PC-9 (cell line): ENCODE measurements around the gene RBM38. TPM values are rescaled to one million over a fixed set of nuclear protein-coding genes. Genes with fewer than 3 reads are reported as not detected.

Source experiments
- BruUV-seq: library from RNA; stranded (reverse); fragments of 400-500 nt; replicated peaks from 2 replicates; lab custom pipeline; 2021; lab: Mats Ljungman, UMichigan
- CTCF ChIA-PET: fragments of 300-600 bp; sonication (Branson Sonifier 250); formaldehyde crosslinking; loops from one replicate; lab custom pipeline; 2022; ENCODE audit warnings: antibody characterized with exemption; lab: Charles Lee
- POLR2A ChIA-PET: fragments of 300-600 bp; sonication (Branson Sonifier 250); formaldehyde crosslinking; loops from one replicate; lab custom pipeline; 2022; ENCODE audit warnings: antibody characterized with exemption; ENCODE audit not compliant: unreplicated experiment; lab: Charles Lee
- DNase-seq, 2 experiments: peaks; one replicate each; pipeline versions ENCODE4 v3.0.0 to v3.0.0-alpha.2; 2015 to 2022; ENCODE audit warnings: mixed read lengths in 1 of 2
- H2AFZ ChIP-seq: fragments of 200-600 bp; sonication (generic); 2 replicates; pipeline ENCODE4 v1.8.1; 2017; ENCODE audit warnings: antibody characterized with exemption
- H3F3A ChIP-seq: fragments of 200-600 bp; sonication (generic); 2 replicates; pipeline ENCODE4 v1.8.1; 2017; ENCODE audit warnings: antibody characterized with exemption, mild to moderate bottlenecking, low read depth; ENCODE audit not compliant: insufficient read depth
- H3K27ac ChIP-seq: fragments of 200-600 bp; sonication (generic); 2 replicates; pipeline ENCODE4 v1.6.1; 2016; ENCODE audit warnings: mixed run types
- H3K27me3 ChIP-seq: fragments of 200-600 bp; sonication (generic); 2 replicates; pipeline ENCODE4 v1.6.1; 2016; ENCODE audit warnings: low read depth, mixed run types; ENCODE audit not compliant: insufficient read depth
- H3K36me3 ChIP-seq: fragments of 200-600 bp; sonication (generic); 2 replicates; pipeline ENCODE4 v1.6.1; 2016; ENCODE audit warnings: low read depth, mixed run types
- H3K4me1 ChIP-seq: fragments of 200-600 bp; sonication (generic); replicated peaks from 2 replicates; pipeline ENCODE4 v1.6.1; 2016; ENCODE audit warnings: mixed run types; ENCODE audit not compliant: insufficient read depth
- H3K4me2 ChIP-seq: fragments of 200-600 bp; sonication (generic); 2 replicates; pipeline ENCODE4 v1.6.1; 2017; ENCODE audit warnings: mixed run types
- H3K4me3 ChIP-seq: fragments of 200-600 bp; sonication (generic); 2 replicates; pipeline ENCODE4 v1.6.1; 2016; ENCODE audit warnings: mixed run types
- H3K79me2 ChIP-seq: fragments of 200-600 bp; sonication (generic); 2 replicates; pipeline ENCODE4 v1.6.1; 2017; ENCODE audit warnings: low read depth, mixed run types
- H3K9me2 ChIP-seq: fragments of 200-600 bp; sonication (generic); 2 replicates; pipeline ENCODE4 v1.8.1; 2017; ENCODE audit warnings: mild to moderate bottlenecking; ENCODE audit not compliant: insufficient read depth
- H3K9me3 ChIP-seq: fragments of 200-600 bp; sonication (generic); 2 replicates; pipeline ENCODE4 v1.8.1; 2016; ENCODE audit warnings: low read depth; ENCODE audit not compliant: insufficient read depth
- H4K20me1 ChIP-seq: fragments of 200-600 bp; sonication (generic); 2 replicates; pipeline ENCODE4 v1.8.1; 2017; ENCODE audit not compliant: insufficient read depth
- EZH2 ChIP-seq: fragments of 200-600 bp; sonication (generic); IDR thresholded peaks from 2 replicates; pipeline ENCODE4 v1.8.0; 2017; ENCODE audit warnings: antibody characterized with exemption, low read depth
- intact Hi-C: fragments of 100-400 bp; cut with micrococcal nuclease; formaldehyde crosslinking; loops from one replicate; pipeline ENCODE4 v1.10.0; 2022; ENCODE audit not compliant: unreplicated experiment
- total RNA-seq: library from RNA; stranded (reverse); gene quantifications from 2 replicates; pipeline ENCODE4 v1.2.3, GENCODE V29; 2021
- TF ChIP-seq, protein P1 (sequence below): fragments of 200-600 bp; sonication (generic); conservative IDR thresholded peaks from 2 replicates; pipeline ENCODE4 v1.6.1; 2017; ENCODE audit warnings: mixed run types, antibody characterized with exemption, mild to moderate bottlenecking, moderate library complexity

The RBM38 gene
- total RNA-seq, 1 experiment from 2014 or later: 25.6 TPM

DNA sequence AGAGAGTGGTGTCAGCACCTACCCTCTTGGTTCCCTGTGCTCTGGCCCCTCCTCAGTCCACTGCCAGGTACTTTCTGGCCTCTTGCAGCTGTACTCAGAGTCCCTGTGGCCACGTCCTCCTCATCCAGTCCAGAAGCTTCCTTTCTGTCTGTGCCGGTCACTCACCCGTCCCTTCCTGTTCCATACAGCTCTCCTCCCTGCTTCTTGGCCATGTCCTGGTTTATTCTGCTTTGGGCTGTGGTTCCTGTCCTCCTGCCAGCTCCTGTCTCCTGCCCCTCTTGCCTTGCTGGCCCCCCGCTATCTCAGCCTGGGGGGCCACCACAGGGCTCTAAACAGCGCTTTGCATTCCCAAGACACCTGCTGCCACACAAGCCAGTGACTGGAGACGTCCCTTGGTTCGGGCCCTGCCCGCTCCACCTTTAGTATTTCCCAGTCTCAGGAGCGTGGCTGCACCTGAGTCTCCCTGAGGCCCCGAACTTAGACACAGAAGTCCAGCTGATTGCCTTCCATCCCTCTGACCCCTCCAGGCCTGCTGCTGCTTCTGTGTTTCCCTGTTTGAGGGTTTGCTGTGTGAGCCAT, 15.5 kb upstream of the RBM38 start:
- POLR2A ChIA-PET: no interaction called here
- Histone ChIP-seq H2AFZ (no peak overlapping the region), H3K9me2 (no peaks in the 10 kb centered on the region), H3K36me3 (peaks cover 40% of the 10 kb centered on the region), H3K4me3 (no peak overlapping the region), H3K27ac (no peak overlapping the region), H3K79me2 (no peaks in the 10 kb centered on the region), H3K4me2 (no peak overlapping the region), H4K20me1 (peaks cover 15% of the 10 kb centered on the region), H3F3A (peaks cover 32% of the 10 kb centered on the region), H3K9me3 (no peaks in the 10 kb centered on the region), H3K27me3 (no peaks in the 10 kb centered on the region), H3K4me1 (no peaks in the 10 kb centered on the region)
- DNase-seq: no peak
- CTCF ChIA-PET: interaction anchor here (0.6 kb wide), 2 partner anchors 118 to 222 kb away, joined by 4 to 9 read pairs; no protein-coding TSS in a partner anchor
- no TSS peak for BruUV-seq
- intact Hi-C loops: no loop called here
- TF ChIP-seq, protein P1, sequence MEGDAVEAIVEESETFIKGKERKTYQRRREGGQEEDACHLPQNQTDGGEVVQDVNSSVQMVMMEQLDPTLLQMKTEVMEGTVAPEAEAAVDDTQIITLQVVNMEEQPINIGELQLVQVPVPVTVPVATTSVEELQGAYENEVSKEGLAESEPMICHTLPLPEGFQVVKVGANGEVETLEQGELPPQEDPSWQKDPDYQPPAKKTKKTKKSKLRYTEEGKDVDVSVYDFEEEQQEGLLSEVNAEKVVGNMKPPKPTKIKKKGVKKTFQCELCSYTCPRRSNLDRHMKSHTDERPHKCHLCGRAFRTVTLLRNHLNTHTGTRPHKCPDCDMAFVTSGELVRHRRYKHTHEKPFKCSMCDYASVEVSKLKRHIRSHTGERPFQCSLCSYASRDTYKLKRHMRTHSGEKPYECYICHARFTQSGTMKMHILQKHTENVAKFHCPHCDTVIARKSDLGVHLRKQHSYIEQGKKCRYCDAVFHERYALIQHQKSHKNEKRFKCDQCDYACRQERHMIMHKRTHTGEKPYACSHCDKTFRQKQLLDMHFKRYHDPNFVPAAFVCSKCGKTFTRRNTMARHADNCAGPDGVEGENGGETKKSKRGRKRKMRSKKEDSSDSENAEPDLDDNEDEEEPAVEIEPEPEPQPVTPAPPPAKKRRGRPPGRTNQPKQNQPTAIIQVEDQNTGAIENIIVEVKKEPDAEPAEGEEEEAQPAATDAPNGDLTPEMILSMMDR: no peak
- no peak for TF ChIP-seq EZH2

DNA sequence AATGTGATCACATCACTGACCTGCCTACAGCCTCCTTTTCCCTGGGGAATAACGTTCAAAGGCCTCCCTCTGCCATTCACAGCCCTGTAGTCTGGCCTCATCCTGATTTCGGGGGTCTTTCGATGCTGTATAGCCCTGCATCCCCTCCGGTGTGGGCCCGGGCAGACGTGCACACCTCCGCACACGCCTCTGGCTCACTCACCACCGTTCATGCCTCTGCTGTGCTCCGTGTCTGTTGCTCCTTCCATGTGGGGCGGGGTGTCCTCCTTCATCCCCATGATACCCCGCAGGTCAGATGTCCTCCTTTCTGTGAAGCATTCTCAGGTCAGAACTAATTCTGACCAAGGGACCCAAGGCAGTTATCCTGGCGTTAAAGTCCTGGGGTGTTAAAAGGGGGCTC, 13.8 kb upstream of the RBM38 start:
- ChIA-PET CTCF (no interaction called here), POLR2A (no interaction called here)
- Histone ChIP-seq H3K79me2 (no peaks in the 10 kb centered on the region), H3K27ac (no peak overlapping the region), H3K27me3 (no peaks in the 10 kb centered on the region), H2AFZ (no peak overlapping the region), H3K4me2 (no peak overlapping the region), H3F3A (peaks cover 34% of the 10 kb centered on the region), H4K20me1 (peaks cover 15% of the 10 kb centered on the region), H3K9me3 (no peaks in the 10 kb centered on the region), H3K4me1 (no peaks in the 10 kb centered on the region), H3K9me2 (no peaks in the 10 kb centered on the region), H3K4me3 (no peak overlapping the region), H3K36me3 (peaks cover 33% of the 10 kb centered on the region)
- intact Hi-C loops: no loop called here
- no peak for DNase-seq
- TF ChIP-seq, protein P1: no peak
- no peak for TF ChIP-seq EZH2
- BruUV-seq: no TSS peak

DNA sequence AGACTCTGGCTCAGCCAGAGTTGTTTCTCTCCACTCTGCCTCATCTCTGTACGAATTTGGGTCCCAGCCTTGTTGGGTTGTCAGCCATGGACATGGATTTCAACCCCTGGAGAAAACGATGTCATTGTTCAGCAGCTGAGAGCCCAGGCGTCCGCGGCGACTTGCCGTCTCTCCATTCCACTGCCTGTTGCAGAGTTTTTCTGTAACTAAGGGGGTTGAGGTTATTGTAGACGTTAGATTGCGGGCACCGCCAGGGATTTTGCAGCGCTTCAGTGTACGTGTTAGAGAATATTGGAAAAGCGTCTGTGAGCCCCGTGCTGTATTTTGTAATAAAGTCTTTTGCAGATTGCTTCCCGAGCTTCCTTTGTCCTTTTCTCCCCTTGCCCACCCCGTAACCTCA, 13.1 kb upstream of the RBM38 start:
- BruUV-seq: no TSS peak
- Histone ChIP-seq H3K4me1 (no peaks in the 10 kb centered on the region), H3K4me3 (no peak overlapping the region), H3K27ac (no peak overlapping the region), H2AFZ (no peak overlapping the region), H3K79me2 (no peaks in the 10 kb centered on the region), H3F3A (peaks cover 32% of the 10 kb centered on the region), H4K20me1 (peaks cover 15% of the 10 kb centered on the region; the same call in 1 of the 2 replicates), H3K27me3 (no peaks in the 10 kb centered on the region), H3K9me3 (no peaks in the 10 kb centered on the region), H3K9me2 (no peaks in the 10 kb centered on the region), H3K36me3 (peaks cover 31% of the 10 kb centered on the region), H3K4me2 (no peak overlapping the region)
- CTCF ChIA-PET: no interaction called here
- POLR2A ChIA-PET: no interaction called here
- DNase-seq: no peak
- no peak for TF ChIP-seq EZH2
- TF ChIP-seq, protein P1: no peak
- intact Hi-C loops: no loop called here
